Neuron (in vitro differentiated cells): ENCODE results near the gene IGFALS.
"Not testable (repeated sequence)": the region's sequence is repeated elsewhere in the genome, so short reads cannot be mapped to it uniquely, and the experiment has no call there.

ENCODE experiments used
- H2AFZ ChIP-seq: one replicate; pipeline ENCODE4 v1.6.1; 2013; ENCODE audit warnings: low read depth, mild to moderate bottlenecking, inconsistent platforms, low read length, moderate library complexity
- H3K27me3 ChIP-seq: one replicate; pipeline ENCODE4 v1.6.1; 2013; ENCODE audit warnings: low read length; ENCODE audit not compliant: insufficient read depth
- H3K36me3 ChIP-seq: one replicate; pipeline ENCODE4 v1.6.1; 2013; ENCODE audit warnings: low read length; ENCODE audit not compliant: insufficient read depth
- H3K4me1 ChIP-seq: one replicate; pipeline ENCODE4 v1.6.1; 2013; ENCODE audit warnings: low read length; ENCODE audit not compliant: insufficient read depth
- H3K4me3 ChIP-seq: 2 replicates; pipeline ENCODE4 v1.5.1; 2013; ENCODE audit warnings: mild to moderate bottlenecking, low read length, moderate library complexity
- H3K9me3 ChIP-seq: one replicate; pipeline ENCODE4 v1.6.1; 2013; ENCODE audit warnings: low read length

Gene IGFALS

DNA sequence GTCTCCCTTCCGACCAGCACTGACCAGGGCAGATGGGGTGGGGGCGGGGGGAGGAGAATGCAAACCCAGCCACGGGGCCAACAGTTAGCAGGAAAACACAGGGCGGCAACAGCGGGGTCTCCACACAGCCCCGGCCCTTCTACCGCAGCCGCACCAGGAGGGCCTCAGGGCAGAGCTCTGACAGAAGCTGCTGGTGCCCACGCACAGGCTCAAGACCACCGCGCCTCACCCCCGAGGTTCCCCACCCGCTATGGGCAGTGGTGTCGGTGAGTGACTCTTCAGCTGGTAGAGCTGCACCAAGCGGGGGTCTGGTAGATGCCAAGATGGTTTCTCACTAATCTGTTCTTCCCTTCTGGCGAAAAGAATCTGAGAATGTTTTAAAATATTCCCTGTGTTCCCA lies 17.0 kb upstream of the IGFALS start:
- H3K4me3 ChIP-seq: no peak overlapping the region
- H3K4me1 ChIP-seq: no peaks in the 10 kb centered on the region
- no peak overlapping the region for H2AFZ ChIP-seq
- peaks cover 26% of the 10 kb centered on the region for H3K36me3 ChIP-seq
- peaks cover 2% of the 10 kb centered on the region for H3K9me3 ChIP-seq
- H3K27me3 ChIP-seq: no peaks in the 10 kb centered on the region

DNA sequence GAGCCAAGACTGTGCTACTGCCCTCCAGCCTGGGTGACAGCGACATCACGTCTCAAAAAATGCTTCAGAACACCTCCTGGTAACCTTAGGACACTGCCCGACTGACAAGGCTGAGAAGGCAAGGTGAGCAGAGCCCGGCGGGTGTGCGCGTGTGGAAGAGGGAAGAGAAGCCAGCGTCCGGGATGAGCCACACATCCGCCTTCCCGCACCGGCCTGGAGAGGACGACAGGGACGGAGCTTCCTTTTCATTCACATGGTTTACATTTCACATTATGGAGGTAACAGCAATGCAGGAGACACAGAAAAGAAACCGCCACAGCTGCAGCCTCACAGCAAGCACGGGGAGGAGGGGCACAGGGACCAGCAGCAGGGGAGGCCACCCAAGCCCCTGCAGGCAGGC lies 16.6 kb upstream of the IGFALS start:
- peaks cover 22% of the 10 kb centered on the region for H3K36me3 ChIP-seq
- no peak overlapping the region for H3K4me3 ChIP-seq
- no peaks in the 10 kb centered on the region for H3K4me1 ChIP-seq
- no peaks in the 10 kb centered on the region for H3K27me3 ChIP-seq
- no peak overlapping the region for H2AFZ ChIP-seq
- peaks cover 2% of the 10 kb centered on the region for H3K9me3 ChIP-seq

DNA sequence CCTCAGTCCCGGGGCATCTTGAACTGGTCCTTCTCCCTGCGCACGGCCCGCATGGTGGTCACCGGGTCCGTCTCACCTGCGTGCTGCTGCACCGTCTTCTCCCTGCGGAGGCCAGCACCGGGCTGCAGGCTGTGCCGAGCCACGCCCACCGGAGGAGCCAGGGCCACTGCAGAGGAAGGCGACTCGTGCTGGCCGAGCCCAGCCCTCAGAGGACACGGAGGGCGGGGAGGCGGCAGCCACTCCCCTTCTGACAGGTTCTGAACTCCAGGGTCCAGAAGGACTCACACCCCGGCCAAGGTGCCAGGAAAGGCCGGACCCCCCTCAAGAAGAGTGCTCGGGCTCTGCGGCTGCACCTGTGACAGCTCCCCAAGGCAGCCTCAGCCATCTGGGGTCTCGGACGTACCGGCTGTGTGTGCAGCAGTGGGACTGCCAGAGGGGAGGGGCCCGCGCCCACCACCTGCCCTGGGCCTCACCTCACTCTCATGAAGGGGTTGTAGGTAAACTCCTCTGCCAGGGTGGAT lies 15.8 kb upstream of the IGFALS start:
- no peaks in the 10 kb centered on the region for H3K4me1 ChIP-seq
- H3K9me3 ChIP-seq: peaks cover 2% of the 10 kb centered on the region
- H2AFZ ChIP-seq: no peak overlapping the region
- no peaks in the 10 kb centered on the region for H3K27me3 ChIP-seq
- H3K36me3 ChIP-seq: peaks cover 22% of the 10 kb centered on the region
- no peak overlapping the region for H3K4me3 ChIP-seq

DNA sequence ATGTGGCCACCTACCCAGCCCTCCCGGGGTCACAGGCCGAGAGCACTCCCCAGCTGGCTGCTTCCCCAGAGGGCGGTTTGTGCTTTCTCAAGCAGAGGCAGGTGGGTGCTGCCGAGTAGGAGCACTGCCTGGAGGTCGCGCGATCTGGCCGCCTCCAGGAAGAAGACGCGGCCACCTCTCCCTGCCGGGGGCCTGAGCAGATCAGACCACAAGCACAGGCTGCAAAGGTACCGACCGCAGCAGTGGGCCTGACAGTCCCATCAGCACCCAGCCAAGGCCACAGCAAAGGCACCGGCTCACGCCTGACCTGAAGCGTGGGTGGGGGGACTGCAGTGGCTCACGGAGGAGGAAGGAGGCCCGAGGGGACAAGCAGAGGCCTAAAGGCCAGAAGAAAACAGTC lies 15.2 kb upstream of the IGFALS start:
- Histone ChIP-seq H3K27me3 (no peaks in the 10 kb centered on the region), H3K36me3 (peaks cover 19% of the 10 kb centered on the region), H2AFZ (no peak overlapping the region), H3K4me3 (no peak overlapping the region), H3K9me3 (peaks cover 2% of the 10 kb centered on the region), H3K4me1 (no peaks in the 10 kb centered on the region)

DNA sequence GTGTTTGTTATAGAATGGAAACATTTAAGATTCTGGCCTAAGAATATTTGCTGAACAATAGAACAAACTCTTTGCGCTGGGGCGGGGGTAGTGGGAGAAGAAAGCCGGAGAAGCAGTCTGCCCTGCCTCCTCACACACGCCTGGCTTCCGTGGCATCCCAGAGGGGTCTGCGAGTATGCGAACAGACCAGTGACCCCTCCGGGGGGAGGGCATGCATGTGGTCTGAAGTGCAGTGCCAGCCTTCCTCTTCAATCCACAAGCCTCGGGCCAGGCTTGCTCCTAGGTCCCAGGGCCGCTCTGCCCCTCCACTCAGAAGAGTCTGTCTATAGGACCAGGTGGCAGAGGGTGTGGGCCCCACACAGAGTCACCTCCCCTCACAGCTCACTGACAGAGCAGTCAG lies 14.1 kb upstream of the IGFALS start:
- Histone ChIP-seq H3K27me3 (no peaks in the 10 kb centered on the region), H3K4me1 (no peaks in the 10 kb centered on the region), H3K36me3 (peaks cover 17% of the 10 kb centered on the region), H3K4me3 (no peak overlapping the region), H3K9me3 (peaks cover 2% of the 10 kb centered on the region), H2AFZ (no peak overlapping the region)

GRCh38 chr16:1800701-1801100 lies 7.2 kb upstream of the IGFALS start:
- Histone ChIP-seq H3K9me3 (peaks cover 1% of the 10 kb centered on the region), H3K27me3 (no peaks in the 10 kb centered on the region), H3K4me1 (no peaks in the 10 kb centered on the region), H3K36me3 (peaks cover 1% of the 10 kb centered on the region), H3K4me3 (no peak overlapping the region), H2AFZ (no peak overlapping the region)

DNA sequence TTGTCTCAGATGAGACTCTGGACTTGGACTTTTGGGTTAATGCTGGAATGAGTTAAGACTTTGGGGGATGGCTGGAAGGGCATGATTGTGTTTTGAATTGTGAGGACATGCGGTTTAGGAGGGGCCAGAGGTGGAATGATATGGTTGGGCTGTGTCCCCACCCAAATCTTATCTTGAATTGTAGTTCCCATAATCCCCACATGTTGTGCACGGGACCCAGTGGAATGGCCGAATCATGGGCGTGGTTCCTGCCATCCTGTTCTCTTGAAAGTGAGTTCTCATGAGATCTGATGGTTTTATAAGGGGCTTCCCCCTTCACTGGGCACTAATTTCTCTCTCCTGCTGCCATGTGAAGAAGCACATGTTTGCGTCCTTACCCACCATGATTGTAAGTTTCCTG lies 5.8 kb upstream of the IGFALS start:
- H3K4me1 ChIP-seq, H3K27me3 ChIP-seq, H2AFZ ChIP-seq, H3K9me3 ChIP-seq, H3K36me3 ChIP-seq, H3K4me3 ChIP-seq: not testable (repeated sequence)

DNA sequence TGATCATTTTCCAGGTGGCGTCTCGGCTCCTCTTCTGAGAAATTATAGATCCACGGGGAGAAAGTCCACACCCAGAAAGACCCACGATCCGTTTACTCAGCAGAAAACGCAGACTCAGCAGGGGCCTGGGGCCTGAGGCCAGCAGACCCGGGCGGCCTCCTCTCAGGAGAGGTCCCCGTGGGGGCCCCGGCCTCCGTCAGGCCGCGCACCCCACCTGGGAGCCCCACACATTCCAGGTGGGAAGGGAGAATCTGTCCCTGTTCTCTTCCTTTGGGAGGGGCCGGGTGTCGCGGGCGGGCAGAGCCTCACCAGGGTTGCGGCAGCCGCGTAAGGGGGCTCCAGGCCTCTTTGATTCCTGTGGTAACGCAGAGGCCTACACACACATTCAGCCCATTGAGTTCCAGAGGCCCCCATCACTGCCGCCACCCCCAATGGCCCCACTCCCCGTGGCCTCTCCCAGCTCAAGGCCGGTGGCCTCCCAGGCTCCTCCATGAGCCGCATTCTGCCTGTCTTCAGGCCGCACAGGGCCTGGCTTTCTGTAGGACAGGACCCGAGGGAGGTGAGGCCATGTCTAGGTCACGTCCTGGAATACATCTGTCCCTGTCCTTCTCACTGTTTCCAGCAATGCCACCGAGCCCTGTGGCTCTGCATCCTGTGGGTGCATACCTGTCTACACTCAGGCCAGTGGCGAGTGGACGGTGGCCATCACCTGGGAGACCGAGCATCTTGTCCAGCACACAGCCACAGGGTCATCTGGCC lies 1.6 kb upstream of the IGFALS start:
- Histone ChIP-seq H3K36me3 (peaks cover 5% of the 10 kb centered on the region), H3K4me1 (no peaks in the 10 kb centered on the region), H3K9me3 (no peaks in the 10 kb centered on the region), H3K27me3 (no peaks in the 10 kb centered on the region), H2AFZ (no peak overlapping the region), H3K4me3 (no peak overlapping the region)

GRCh38 chr16:1794221-1794871 lies 841 bp upstream of the IGFALS start:
- Histone ChIP-seq H3K4me1 (no peaks in the 10 kb centered on the region), H3K4me3 (no peak overlapping the region), H3K27me3 (no peaks in the 10 kb centered on the region), H3K36me3 (peaks cover 10% of the 10 kb centered on the region), H3K9me3 (no peaks in the 10 kb centered on the region), H2AFZ (no peak overlapping the region)

DNA sequence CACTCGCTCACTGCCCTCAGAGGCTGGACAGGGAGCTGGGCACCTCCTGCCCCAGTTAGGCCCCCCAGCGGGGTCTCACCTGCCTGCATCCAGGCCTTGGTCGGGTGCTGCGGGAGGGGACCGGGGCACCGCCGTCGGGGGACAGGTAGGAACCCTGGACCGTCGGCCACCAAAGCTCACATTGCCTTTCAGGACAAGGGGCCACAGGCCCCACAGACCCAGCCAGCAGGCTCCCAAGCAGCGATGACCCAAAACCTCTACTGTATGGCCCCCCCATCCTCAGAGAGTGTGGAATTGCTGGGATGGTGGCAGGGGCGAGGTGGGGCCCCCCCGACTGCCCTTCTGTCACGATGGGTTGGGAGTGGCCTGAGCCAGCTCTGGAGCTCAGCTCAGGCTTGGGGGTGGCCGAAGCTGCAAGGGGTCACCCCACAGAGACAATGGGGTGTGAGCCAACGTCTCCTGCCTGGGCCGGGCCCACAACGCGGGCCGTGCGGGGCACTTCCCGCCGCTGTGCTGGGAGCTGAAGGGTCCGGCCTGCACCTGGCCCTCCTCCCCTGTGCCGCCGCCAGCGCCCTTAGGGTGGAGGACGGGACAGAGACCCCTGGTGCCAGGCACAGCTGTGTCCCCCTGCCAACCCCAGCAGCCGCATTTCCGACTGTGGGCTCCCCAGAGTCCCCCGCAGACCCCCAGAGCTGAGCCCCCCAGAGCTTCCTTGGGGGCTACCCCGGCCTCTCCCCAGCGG lies 498 bp downstream of the IGFALS start:
- peaks cover 22% of the 10 kb centered on the region for H3K36me3 ChIP-seq
- no peak overlapping the region for H2AFZ ChIP-seq
- no peaks in the 10 kb centered on the region for H3K27me3 ChIP-seq
- no peaks in the 10 kb centered on the region for H3K9me3 ChIP-seq
- H3K4me3 ChIP-seq: no peak overlapping the region
- no peaks in the 10 kb centered on the region for H3K4me1 ChIP-seq

DNA sequence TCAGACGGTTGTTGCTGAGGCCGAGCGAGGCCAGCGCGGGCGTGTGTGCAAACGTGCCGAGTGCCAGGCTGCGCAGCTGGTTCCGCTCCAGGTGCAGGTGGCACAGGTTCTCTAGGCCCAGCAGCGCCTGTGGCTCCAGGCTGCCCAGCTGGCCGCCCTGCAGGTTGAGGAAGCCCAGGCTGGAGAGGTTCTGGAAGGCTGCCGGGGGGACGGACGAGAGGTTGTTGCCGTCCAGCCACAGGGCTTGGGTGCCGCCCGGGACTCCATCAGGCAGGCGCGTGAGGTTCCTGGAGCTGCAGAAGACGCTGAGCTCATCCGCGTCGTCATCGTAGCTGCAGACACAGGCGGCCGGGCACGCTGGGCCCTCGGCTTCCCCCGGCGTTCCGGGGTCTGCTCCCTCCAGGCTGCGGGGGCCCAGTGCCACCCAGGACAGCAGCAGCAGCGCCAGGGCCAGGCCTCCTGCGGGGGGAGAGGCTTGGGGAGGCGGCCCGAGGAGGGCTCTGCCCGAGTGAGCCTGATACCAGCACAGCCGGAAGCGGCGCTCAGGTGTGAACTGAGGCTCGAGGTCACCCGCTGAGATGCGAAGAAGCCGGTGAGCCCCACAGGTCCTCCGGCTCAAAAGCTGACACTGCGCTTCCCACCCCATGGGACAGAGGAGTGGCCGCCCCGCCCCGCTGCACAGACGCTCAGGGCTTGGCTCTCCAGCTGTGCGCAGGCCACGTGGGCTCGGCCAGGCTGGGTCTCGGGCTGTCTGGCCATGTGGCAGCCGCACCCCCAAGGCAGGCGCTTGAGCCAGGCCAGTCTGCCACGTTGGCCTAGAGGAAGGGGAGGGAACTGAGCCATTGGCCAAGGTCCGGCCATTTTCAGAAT lies 1.3 kb downstream of the IGFALS start:
- Histone ChIP-seq H3K4me1 (no peaks in the 10 kb centered on the region), H3K36me3 (peaks cover 29% of the 10 kb centered on the region), H3K27me3 (no peaks in the 10 kb centered on the region), H2AFZ (no peak overlapping the region), H3K4me3 (no peak overlapping the region), H3K9me3 (no peaks in the 10 kb centered on the region)

GRCh38 chr16:1791256-1791942 lies 2.1 kb downstream of the IGFALS start:
- H3K4me3 ChIP-seq: no peak overlapping the region
- H3K36me3 ChIP-seq: peaks cover 36% of the 10 kb centered on the region
- H2AFZ ChIP-seq: no peak overlapping the region
- no peaks in the 10 kb centered on the region for H3K9me3 ChIP-seq
- H3K27me3 ChIP-seq: no peaks in the 10 kb centered on the region
- no peaks in the 10 kb centered on the region for H3K4me1 ChIP-seq
